Activated T-helper 2 cell treated with anti-CD3 and anti-CD28 coated beads, Interferon-gamma antibody, Interleukin-2, Interleukin-4, amounts not matched to agents 10 μg/mL and 5 μg/mL and 100 μg/mL, durations not matched to agents 14 hours and 24 hours and 36 hours (primary cell): ENCODE measurements around the gene TXNDC8. TPM values are rescaled to one million over a fixed set of nuclear protein-coding genes. Genes with fewer than 3 reads are reported as not detected.

ENCODE experiments used
- DNase-seq: peaks from one replicate; pipeline ENCODE4 v3.0.0; 2021; ENCODE audit warnings: low spot score
- H3K27ac Mint-ChIP-seq: one replicate; pipeline ENCODE4 v1.8.0; 2021; ENCODE audit warnings: mixed read lengths
- H3K27me3 Mint-ChIP-seq: one replicate; pipeline ENCODE4 v1.8.0; 2021; ENCODE audit warnings: low read depth, mixed read lengths
- H3K36me3 Mint-ChIP-seq: one replicate; pipeline ENCODE4 v1.8.0; 2021; ENCODE audit warnings: low read depth, mixed read lengths
- H3K4me1 Mint-ChIP-seq: one replicate; pipeline ENCODE4 v1.8.0; 2021; ENCODE audit warnings: low read depth, mixed read lengths
- H3K4me3 Mint-ChIP-seq: one replicate; pipeline ENCODE4 v1.8.0; 2021; ENCODE audit warnings: low read depth, mild to moderate bottlenecking, moderate library complexity, mixed read lengths
- H3K9me3 Mint-ChIP-seq: one replicate; pipeline ENCODE4 v1.8.0; 2021; ENCODE audit warnings: mixed read lengths
- intact Hi-C: fragments of 100-400 bp; cut with micrococcal nuclease; formaldehyde crosslinking; loops from one replicate; pipeline ENCODE4 v1.15.1; 2023
- total RNA-seq: library from RNA; stranded (reverse); gene quantifications from 2 replicates; pipeline ENCODE4 v1.2.3, GENCODE V29; 2022

TXNDC8 gene
- total RNA-seq, 1 donor from 2014 or later, result not detected

DNA sequence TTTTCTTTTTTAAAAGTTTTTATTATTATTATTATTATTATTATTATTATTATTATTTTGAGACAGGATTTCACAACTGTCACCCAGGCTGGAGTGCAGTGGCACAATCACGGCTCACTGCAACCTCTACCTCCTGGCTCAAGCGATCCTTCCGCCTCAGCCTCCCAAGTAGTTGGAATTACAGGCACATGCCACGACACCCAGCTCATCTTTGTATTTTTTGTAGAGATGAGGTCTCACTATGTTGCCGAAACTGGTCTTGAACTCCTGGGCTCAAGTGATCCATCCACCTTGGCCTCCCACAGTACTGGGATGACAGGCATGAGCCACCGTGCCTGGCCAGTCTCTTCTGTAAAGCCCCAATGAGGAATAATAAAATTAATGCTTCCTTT lies 50.4 kb downstream of the TXNDC8 start:
- intact Hi-C loops, result no loop called here
- no peaks in the 10 kb centered on the region for H3K4me1 Mint-ChIP-seq
- no peak overlapping the region for H3K4me3 Mint-ChIP-seq
- H3K9me3 Mint-ChIP-seq, result no peaks in the 10 kb centered on the region
- H3K27ac Mint-ChIP-seq, result no peak overlapping the region
- DNase-seq, result no peak
- no peaks in the 10 kb centered on the region for H3K36me3 Mint-ChIP-seq
- H3K27me3 Mint-ChIP-seq, result peaks cover 2% of the 10 kb centered on the region

DNA sequence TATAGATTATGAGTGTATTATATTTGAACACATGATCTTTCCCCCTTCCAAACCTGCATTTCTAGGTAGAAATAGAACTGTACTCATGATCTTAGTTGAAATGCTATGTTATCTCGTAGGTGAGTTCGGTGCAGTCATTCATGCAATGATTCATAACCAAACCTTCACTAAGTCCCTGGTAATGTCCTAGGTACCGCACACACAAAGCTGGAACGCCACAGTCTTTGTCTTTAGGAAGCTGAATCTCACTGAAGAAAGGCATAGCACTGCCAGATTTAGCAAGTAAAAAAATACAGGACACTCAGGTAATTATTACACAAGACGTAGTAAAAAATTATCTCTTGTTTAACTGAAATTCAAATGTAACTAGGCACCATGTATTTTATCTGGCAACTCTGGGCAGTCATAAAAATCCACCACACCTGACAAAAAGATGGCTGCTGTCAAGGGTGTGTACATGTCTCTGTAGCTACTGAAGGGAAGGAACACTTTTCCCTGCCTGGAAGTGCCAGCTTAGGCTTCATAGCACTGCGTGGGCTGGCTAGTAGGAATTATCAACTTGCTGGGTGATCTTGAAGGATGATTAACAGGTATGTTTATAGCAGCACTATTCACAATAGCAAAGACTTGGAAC lies 53.3 kb downstream of the TXNDC8 start:
- H3K4me3 Mint-ChIP-seq, result no peak overlapping the region
- H3K27ac Mint-ChIP-seq, result no peak overlapping the region
- H3K9me3 Mint-ChIP-seq, result no peaks in the 10 kb centered on the region
- intact Hi-C loops, result no loop called here
- DNase-seq, result no peak
- peaks cover 5% of the 10 kb centered on the region for H3K27me3 Mint-ChIP-seq
- H3K36me3 Mint-ChIP-seq, result no peaks in the 10 kb centered on the region
- H3K4me1 Mint-ChIP-seq, result no peaks in the 10 kb centered on the region

DNA sequence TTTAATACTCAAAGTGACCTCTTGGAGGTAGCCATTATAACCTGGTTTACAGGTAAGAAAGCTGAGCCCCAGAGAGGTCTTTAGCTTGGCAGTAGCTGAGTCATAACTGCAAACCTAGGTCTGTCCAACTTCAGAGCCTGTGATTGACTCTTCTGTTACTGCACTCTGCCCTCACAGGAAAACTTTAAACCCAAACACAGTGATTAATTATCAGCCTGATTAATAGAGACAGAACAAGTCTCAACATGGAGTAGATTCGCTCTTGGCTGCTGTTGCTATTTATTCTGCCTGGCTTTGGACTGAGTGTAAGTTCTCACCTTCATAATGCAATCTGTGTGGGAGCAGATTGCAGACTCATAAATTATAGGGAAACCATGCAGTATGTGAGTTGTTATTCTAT lies 53.9 kb downstream of the TXNDC8 start:
- DNase-seq, result no peak
- Mint-ChIP-seq H3K27me3 (peaks cover 5% of the 10 kb centered on the region), H3K9me3 (no peaks in the 10 kb centered on the region), H3K36me3 (no peaks in the 10 kb centered on the region), H3K27ac (no peak overlapping the region), H3K4me3 (no peak overlapping the region), H3K4me1 (no peaks in the 10 kb centered on the region)
- intact Hi-C loops, result no loop called here

DNA sequence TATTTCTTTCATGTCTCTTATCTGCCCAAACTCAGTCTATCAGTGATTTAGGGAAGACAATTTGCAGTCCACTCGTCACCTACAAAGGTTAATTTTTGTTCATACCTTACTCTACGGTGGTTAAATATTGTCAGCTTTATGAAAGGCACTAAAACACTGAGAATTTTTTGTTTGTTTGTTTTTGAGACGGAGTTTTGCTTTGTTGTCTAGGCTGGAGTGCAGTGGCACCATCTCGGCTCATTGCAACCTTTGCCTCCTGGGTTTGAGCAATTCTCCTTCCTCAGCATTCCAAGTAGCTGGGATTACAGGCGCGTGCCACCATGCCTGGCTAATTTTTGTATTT lies 55.0 kb downstream of the TXNDC8 start:
- Mint-ChIP-seq H3K27ac (no peak overlapping the region), H3K27me3 (peaks cover 5% of the 10 kb centered on the region), H3K4me1 (no peaks in the 10 kb centered on the region), H3K9me3 (no peaks in the 10 kb centered on the region), H3K4me3 (no peak overlapping the region), H3K36me3 (no peaks in the 10 kb centered on the region)
- no peak for DNase-seq
- intact Hi-C loops, result no loop called here

DNA sequence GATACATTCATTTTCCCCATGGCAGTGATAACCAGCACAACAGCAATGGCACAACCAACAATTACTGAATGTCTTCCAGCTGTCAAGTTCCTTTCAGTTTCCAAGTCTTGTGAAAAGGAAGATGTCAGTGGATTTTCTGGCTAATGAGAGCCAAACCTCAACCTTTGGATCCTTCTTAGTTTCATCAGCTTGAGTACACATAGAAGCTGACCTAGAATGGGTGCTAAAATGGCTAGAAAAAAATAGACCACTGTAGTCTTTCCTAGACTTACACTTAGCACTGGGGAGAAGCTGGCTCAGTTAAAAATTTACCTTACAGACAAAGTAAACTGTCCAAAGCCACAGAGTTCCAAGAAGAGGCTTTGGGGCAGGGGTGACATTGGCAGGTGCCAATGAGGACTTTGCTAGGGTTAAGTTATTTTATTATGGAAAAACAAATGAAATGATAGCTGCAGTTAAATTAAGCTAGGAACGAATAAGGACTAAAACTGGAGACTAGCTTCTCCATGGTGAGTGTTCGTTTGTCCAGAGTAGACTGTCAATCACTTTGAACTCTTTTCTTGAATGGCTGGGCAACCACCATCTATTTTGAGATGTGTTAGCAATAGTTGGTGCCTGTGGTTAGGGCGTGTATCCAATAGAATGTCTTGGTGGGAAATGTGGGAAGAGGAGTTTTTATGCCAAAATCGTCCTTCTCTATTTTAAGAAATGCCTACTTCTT lies 55.5 kb downstream of the TXNDC8 start:
- Mint-ChIP-seq H3K4me1 (no peaks in the 10 kb centered on the region), H3K4me3 (no peak overlapping the region), H3K27me3 (peaks cover 5% of the 10 kb centered on the region), H3K27ac (no peak overlapping the region), H3K36me3 (no peaks in the 10 kb centered on the region), H3K9me3 (no peaks in the 10 kb centered on the region)
- DNase-seq, result no peak
- intact Hi-C loops, result no loop called here

DNA sequence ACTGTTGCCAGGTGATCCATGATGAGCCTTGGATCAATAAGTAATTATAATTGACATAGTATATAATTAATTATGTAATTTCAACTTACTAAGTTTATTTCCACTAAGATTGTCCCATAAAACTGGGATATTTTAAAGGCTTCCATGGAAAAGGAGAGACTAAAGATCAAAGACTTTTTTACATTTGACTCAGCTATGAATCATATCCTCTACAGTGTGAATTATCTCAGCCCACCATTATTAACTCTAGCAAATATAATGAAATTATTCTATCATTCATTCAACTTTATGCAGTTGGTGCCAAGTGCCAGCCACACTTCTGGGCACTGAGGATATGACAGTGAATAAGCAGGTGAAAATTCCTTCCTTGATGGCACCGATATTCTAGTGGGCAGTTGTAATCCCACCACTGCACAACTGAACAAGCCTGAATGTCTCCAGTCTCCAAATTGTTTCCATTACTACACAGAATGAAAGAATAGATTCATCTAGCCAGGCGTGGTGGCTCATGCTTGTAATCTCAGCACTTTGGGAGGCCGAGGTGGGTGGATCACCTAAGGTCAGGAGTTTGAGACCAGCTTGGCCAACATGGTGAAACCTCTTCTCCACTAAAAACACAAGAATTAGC lies 59.5 kb downstream of the TXNDC8 start:
- intact Hi-C loops, result no loop called here
- no peak for DNase-seq

DNA sequence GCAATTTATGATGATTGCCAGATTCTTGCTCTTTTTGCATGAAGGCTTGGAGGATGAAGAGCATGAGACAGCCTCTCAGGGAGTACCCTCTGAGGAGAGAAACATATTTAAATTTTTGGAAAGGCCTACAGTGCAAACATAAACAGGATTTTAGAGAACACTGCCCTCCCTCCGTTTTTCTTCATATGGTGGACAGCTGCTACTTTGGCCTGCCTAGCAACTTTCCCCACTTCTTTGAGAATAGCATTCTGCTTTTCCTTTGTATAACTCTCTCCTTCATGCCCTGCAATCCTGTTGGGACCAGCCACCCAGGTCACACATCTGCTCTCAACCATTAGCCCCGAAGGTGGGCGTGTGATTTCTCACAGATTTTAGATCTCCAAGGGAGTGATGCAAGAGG lies 60.9 kb downstream of the TXNDC8 start:
- no peaks in the 10 kb centered on the region for H3K36me3 Mint-ChIP-seq
- H3K4me1 Mint-ChIP-seq, result no peaks in the 10 kb centered on the region
- intact Hi-C loops, result no loop called here
- peaks cover 13% of the 10 kb centered on the region for H3K27me3 Mint-ChIP-seq
- H3K9me3 Mint-ChIP-seq, result no peaks in the 10 kb centered on the region
- H3K4me3 Mint-ChIP-seq, result no peak overlapping the region
- no peak for DNase-seq
- H3K27ac Mint-ChIP-seq, result no peak overlapping the region

More for the DNA sequence above, 59.5 kb downstream of the TXNDC8 start:
- Mint-ChIP-seq H3K9me3 (no peaks in the 10 kb centered on the region), H3K27ac (no peak overlapping the region), H3K27me3 (peaks cover 7% of the 10 kb centered on the region), H3K4me3 (no peak overlapping the region), H3K4me1 (no peaks in the 10 kb centered on the region), H3K36me3 (no peaks in the 10 kb centered on the region)

DNA sequence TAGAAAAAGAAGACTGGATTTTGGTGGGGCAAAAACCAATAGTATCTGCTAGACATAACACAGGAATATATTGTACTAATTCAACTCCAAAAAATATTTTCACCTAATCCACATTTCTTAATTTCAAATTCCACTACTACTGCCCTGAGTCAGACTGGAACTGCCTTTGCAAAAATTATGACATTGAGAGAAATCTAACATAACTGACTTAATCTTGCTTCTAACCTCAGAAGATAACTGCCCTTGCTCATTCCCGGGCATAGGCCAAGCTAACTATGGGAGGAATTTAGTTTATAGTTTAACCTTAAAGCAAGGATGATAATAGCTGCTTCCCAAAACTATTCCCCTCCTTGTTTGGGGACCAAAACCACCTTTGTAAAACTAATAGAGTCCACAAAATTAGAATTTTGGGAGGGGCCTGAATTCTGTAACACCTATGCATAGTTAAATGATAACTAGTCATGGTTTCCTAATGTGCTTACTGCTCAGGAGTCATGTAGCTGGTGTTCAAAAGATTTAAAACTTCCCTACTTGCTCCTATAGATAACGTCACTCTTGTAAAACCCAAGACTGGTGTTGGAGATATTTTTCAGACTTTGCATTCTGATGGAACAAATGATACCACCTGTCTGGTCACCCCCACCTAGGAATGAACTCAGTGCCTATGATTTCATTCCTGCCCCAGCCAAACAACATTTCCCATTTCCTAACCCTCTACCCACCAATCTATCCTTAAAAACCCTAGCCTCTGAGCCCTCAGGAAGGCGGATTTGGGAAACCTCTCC lies 67.3 kb downstream of the TXNDC8 start:
- H3K4me1 Mint-ChIP-seq, result no peaks in the 10 kb centered on the region

DNA sequence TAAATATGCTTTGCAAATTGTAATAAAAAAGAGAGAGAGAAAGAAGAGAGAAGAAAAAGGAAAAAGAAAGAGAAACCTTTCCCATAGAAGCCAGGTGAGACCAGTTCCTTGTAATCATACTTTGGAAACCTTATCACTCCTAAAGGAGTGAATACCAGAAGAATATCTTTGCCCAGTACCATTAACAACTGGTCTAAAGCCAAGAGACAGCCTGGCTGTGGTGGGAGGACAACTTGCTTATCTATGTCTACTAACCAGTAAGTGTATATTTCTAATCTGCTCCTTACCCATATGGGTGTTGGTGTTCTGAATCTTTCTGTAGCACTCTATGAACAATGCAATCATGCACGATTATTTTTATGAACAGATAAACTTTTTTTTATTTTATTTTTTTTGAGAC lies 70.9 kb downstream of the TXNDC8 start:
- H3K36me3 Mint-ChIP-seq, result no peaks in the 10 kb centered on the region
- no peaks in the 10 kb centered on the region for H3K9me3 Mint-ChIP-seq
- H3K27me3 Mint-ChIP-seq, result peaks cover 26% of the 10 kb centered on the region
- H3K4me3 Mint-ChIP-seq, result no peak overlapping the region
- H3K4me1 Mint-ChIP-seq, result no peaks in the 10 kb centered on the region
- DNase-seq, result no peak
- H3K27ac Mint-ChIP-seq, result no peak overlapping the region
- intact Hi-C loops, result no loop called here

More for the DNA sequence above, 67.3 kb downstream of the TXNDC8 start:
- intact Hi-C loops, result no loop called here
- peaks cover 23% of the 10 kb centered on the region for H3K27me3 Mint-ChIP-seq
- no peak for DNase-seq
- H3K27ac Mint-ChIP-seq, result no peak overlapping the region
- no peaks in the 10 kb centered on the region for H3K9me3 Mint-ChIP-seq
- H3K36me3 Mint-ChIP-seq, result no peaks in the 10 kb centered on the region
- no peak overlapping the region for H3K4me3 Mint-ChIP-seq

DNA sequence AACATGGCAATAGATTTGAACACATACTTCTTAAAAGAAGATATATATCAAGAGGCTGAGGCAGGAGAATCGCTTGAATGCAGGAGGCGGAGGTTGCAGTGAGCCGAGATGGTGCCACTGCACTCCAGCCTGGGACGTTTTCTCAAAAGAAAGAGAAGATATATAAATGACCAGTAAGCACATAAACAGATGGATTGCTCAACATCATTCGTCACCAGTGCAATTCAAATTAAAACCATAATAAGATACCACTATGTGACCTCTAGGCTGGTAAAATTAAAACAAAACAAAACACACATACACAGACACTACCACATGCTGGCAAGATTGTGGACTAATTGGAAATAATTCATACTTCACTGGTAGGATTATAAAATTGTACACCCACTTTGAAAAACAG lies 76.0 kb downstream of the TXNDC8 start:
- no peak for DNase-seq
- peaks cover 20% of the 10 kb centered on the region for H3K4me1 Mint-ChIP-seq

DNA sequence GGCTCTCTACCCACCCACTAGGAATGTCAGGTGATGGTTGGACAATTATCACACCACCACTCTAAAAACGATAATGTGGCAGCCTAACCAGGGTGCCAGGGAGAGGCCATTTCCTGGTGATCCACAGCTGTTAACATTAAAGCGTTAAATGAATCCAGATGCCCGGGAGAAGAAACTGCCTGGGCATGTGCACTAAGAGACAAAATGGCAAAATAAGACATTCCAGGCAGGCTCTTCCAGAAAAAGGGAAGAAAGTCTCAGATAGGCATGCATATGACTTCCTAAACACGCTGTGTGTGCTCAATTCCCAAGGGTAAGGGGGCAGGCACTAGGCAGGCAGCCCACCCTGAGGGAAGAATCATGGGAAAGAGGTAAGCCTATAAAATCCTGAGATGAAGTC lies 76.8 kb downstream of the TXNDC8 start:
- Mint-ChIP-seq H3K36me3 (peaks cover 3% of the 10 kb centered on the region), H3K4me3 (no peak overlapping the region), H3K27me3 (peaks cover 16% of the 10 kb centered on the region), H3K27ac (no peak overlapping the region), H3K4me1 (peaks cover 20% of the 10 kb centered on the region), H3K9me3 (no peaks in the 10 kb centered on the region)
- DNase-seq, result no peak
- intact Hi-C loops, result no loop called here

More for the DNA sequence above, 76.0 kb downstream of the TXNDC8 start:
- Mint-ChIP-seq H3K36me3 (no peaks in the 10 kb centered on the region), H3K9me3 (no peaks in the 10 kb centered on the region), H3K27me3 (peaks cover 17% of the 10 kb centered on the region), H3K4me3 (no peak overlapping the region), H3K27ac (no peak overlapping the region)
- intact Hi-C loops, result no loop called here

DNA sequence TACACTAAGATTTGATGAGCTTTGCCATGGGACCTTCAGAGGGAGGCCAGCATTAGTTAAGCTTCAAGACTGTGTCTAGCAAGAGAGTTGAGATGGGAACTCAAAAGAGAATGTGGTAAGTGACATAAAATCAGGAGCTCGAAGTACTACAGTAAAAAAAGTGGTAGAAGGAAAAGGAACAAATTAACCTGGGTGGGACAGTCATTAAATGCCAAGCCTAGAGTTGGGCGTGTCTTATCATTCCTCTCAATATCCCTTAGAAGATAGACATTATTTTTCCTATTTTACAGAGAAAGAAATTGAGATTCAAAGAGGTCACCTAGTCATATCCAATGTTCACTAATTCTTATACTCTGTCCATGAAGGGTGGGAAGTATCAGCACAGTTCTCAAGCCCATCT lies 78.1 kb downstream of the TXNDC8 start:
- Mint-ChIP-seq H3K27ac (no peak overlapping the region), H3K4me1 (peaks cover 25% of the 10 kb centered on the region), H3K36me3 (peaks cover 14% of the 10 kb centered on the region), H3K9me3 (no peaks in the 10 kb centered on the region), H3K4me3 (no peak overlapping the region), H3K27me3 (peaks cover 14% of the 10 kb centered on the region)
- DNase-seq, result no peak
- intact Hi-C loops, result loop anchor here (5.0 to 10.0 kb wide), 5 partner anchors 112 to 1375 kb away; partner anchors contain the start of genes CTNNAL1, DNAJC25, ECPAS and TMEM245
